Spleen (tissue), 11 donors: ENCODE data around the gene ZRSR2. TPM values are rescaled to one million over a fixed set of nuclear protein-coding genes. Genes with fewer than 3 reads are reported as not detected.
A peak's percentile ranks its signal among the peaks of the same experiment; 100 is the strongest.
"Not testable (repeated sequence)": the region's sequence is repeated elsewhere in the genome, so short reads cannot be mapped to it uniquely, and the experiment has no call there.

Experiments used
- DNase-seq: peaks from one replicate; pipeline ENCODE4 v3.0.0-alpha.2; 2020
- H3K27ac ChIP-seq, 8 donors: fragments of 200-600 bp; sonication (generic) in 7 of 8; 1 replicate in 4 of 8; 2 replicates in 4 of 8; pipeline versions ENCODE4 v1.5.0 to v1.8.0; 2016 to 2021; ENCODE audit warnings: inconsistent platforms in 4 of 8, mild to moderate bottlenecking in 4 of 8, moderate library complexity in 1 of 8
- H3K27me3 ChIP-seq, 7 donors: fragments of 200-600 bp; sonication (generic) in 6 of 7; replicated peaks in 1 of 7; 1 replicate in 4 of 7; 2 replicates in 3 of 7; pipeline versions ENCODE4 v1.5.0 to v1.8.0; 2016 to 2021; ENCODE audit warnings: inconsistent platforms in 3 of 7, mild to moderate bottlenecking in 1 of 7
- H3K36me3 ChIP-seq, 6 donors: fragments of 200-600 bp; sonication (generic) in 5 of 6; 1 replicate in 4 of 6; 2 replicates in 2 of 6; pipeline versions ENCODE4 v1.5.0 to v1.8.0; 2016 to 2021; ENCODE audit warnings: inconsistent platforms in 2 of 6
- H3K4me1 ChIP-seq, 6 donors: fragments of 200-600 bp; sonication (generic) in 5 of 6; 1 replicate in 3 of 6; 2 replicates in 3 of 6; pipeline versions ENCODE4 v1.5.0 to v1.8.0; 2016 to 2021; ENCODE audit warnings: inconsistent platforms in 3 of 6
- H3K4me3 ChIP-seq, 8 donors: fragments of 200-600 bp; sonication (generic) in 7 of 8; 1 replicate in 4 of 8; 2 replicates in 4 of 8; pipeline versions ENCODE4 v1.5.0 to v1.8.0; 2016 to 2021; ENCODE audit warnings: inconsistent platforms in 4 of 8, mild to moderate bottlenecking in 4 of 8, moderate library complexity in 2 of 8
- H3K9me3 ChIP-seq, 8 donors: fragments of 200-600 bp; sonication (generic) in 7 of 8; 1 replicate in 4 of 8; 2 replicates in 4 of 8; pipeline versions ENCODE4 v1.5.0 to v1.8.0; 2016 to 2021; ENCODE audit warnings: inconsistent platforms in 4 of 8
- CTCF ChIP-seq, 11 experiments: fragments of 200-600 bp in 7 of 11; fragments of 450-650 bp in 4 of 11; sonication (generic) in 4 of 11; IDR thresholded peaks in 8 of 11; conservative IDR thresholded peaks in 3 of 11; 1 replicate in 7 of 11; 2 replicates in 4 of 11; pipeline versions ENCODE4 v1.4.0 to v1.8.0; 2016 to 2021; ENCODE audit warnings: antibody characterized with exemption in 11 of 11, inconsistent platforms in 4 of 11, mild to moderate bottlenecking in 1 of 11
- POLR2A ChIP-seq, 3 donors: fragments of 450-650 bp; IDR thresholded peaks; one replicate each; pipeline ENCODE4 v1.5.1; 2017; ENCODE audit warnings: antibody characterized with exemption in 3 of 3, mild to moderate bottlenecking in 1 of 3
- POLR2AphosphoS5 ChIP-seq, 3 donors: sonication (generic); formaldehyde crosslinking; IDR thresholded peaks; one replicate each; pipeline ENCODE4 v1.5.1; 2017; ENCODE audit warnings: antibody characterized with exemption in 3 of 3
- WGBS, 5 donors: extraction: QIAGEN DNeasy Blood & Tissue Kit in 3 of 5; methylation state at CpG; one replicate each; pipeline versions ENCODE4 v1.1.5 to v1.1.7; 2013 to 2018; 5-methylcytosine and 5-hydroxymethylcytosine counted together
- intact Hi-C: fragments of 100-400 bp; cut with DNase I; formaldehyde crosslinking; loops from one replicate; pipeline ENCODE4 v1.15.0; 2023; ENCODE audit warnings: low total_unique reads
- polyA plus RNA-seq, 3 donors: library from polyadenylated mRNA; stranded (reverse); fragments of 200-250 nt; gene quantifications; one replicate each; pipeline ENCODE4 v1.2.1, GENCODE V29; 2013
- total RNA-seq, 7 donors: library from RNA; depleted of rRNA in 3 of 7; stranded (reverse); fragments of >200 nt in 3 of 7; fragmentation: NEBNext Ultra II Directional in 4 of 7; extraction: Animal tissue kit (Norgen Biotek cat#: 25700) in 4 of 7; gene quantifications; one replicate each; pipeline versions ENCODE4 v1.1.0 to v1.2.1, GENCODE V29; 2016 to 2021
- donor health status: healthy with polysubstance abuse.
- donor health status: DM: no; HTN: no; CAD: no; lungs with moderate emphysema.
- donor health status: DM: no; HTN: no; CAD: no.
- donor health status: Bipolar disorder and iron deficiency.
- donor health status: healthy.
- donor health status: DM: no; HTN: no; CAD: no.
- donor health status: DM: yes; HTN: yes; CAD: no.

Gene ZRSR2
- total and polyA plus RNA-seq, 10 donors, result 8.3 to 65.1 (median 19.7) TPM

GRCh38 chrX:15751155-15751819, 39.0 kb upstream of the ZRSR2 start:
- H3K4me1 ChIP-seq, result peaks cover 11 to 37% (median 25%) of the 10 kb centered on the region in 6 donors
- H3K9me3 ChIP-seq, result no peaks in the 10 kb centered on the region
- no peaks in the 10 kb centered on the region for H3K27me3 ChIP-seq
- H3K36me3 ChIP-seq, result peaks cover 0 to 7% (median 0%) of the 10 kb centered on the region in 6 donors
- 13 to 38% (median 22%) methylated on average over 4 of the region's 4 CpGs for WGBS, 5 donors
- peak overlapping the region; percentile 55 to 88 (median 82) for H3K27ac ChIP-seq
- peak overlapping the region in 1 of 8 donors; percentile 36 for H3K4me3 ChIP-seq
- intact Hi-C loops, result loop anchor here (10.0 kb wide), 1 partner anchor 66 kb away; no protein-coding TSS in a partner anchor
- no peak for DNase-seq
- TF ChIP-seq POLR2AphosphoS5 (IDR thresholded peaks at IDR 0.05), result no peak

GRCh38 chrX:15755091-15755490, 35.2 kb upstream of the ZRSR2 start:
- peaks cover 7 to 27% (median 16%) of the 10 kb centered on the region in 6 donors for H3K4me1 ChIP-seq
- no peaks in the 10 kb centered on the region for H3K36me3 ChIP-seq
- TF ChIP-seq POLR2A (IDR thresholded peaks at IDR 0.05) (no peak), POLR2AphosphoS5 (IDR thresholded peaks at IDR 0.05) (no peak), CTCF (IDR thresholded peaks at IDR 0.05 in 8 of 11, conservative IDR thresholded peaks at IDR 0.05 in 3 of 11) (no peak)
- peak overlapping the region in 1 of 8 donors; percentile 7 for H3K27ac ChIP-seq
- intact Hi-C loops, result loop anchor here (10.0 kb wide), 1 partner anchor 70 kb away; no protein-coding TSS in a partner anchor
- H3K4me3 ChIP-seq, result no peak overlapping the region
- WGBS, 5 donors, result 63 to 75% (median 70%) methylated on average over 2 of the region's 2 CpGs
- H3K9me3 ChIP-seq, result no peaks in the 10 kb centered on the region
- DNase-seq, result no peak
- H3K27me3 ChIP-seq, result no peaks in the 10 kb centered on the region

- H3K4me1 ChIP-seq, result peaks cover 0 to 9% (median 1%) of the 10 kb centered on the region in 6 donors
- DNase-seq, result no peak
- H3K9me3 ChIP-seq, result no peaks in the 10 kb centered on the region
- H3K27ac ChIP-seq, result peak overlapping the region in 3 of 8 donors; percentile 3 to 43 (median 7)
- no peak for TF ChIP-seq POLR2AphosphoS5 (IDR thresholded peaks at IDR 0.05)
- TF ChIP-seq CTCF (IDR thresholded peaks at IDR 0.05 in 8 of 11, conservative IDR thresholded peaks at IDR 0.05 in 3 of 11), result no peak
- no peak for TF ChIP-seq POLR2A (IDR thresholded peaks at IDR 0.05)
- intact Hi-C loops, result loop anchor here (10.0 kb wide), 1 partner anchor 73 kb away; no protein-coding TSS in a partner anchor
- peaks cover 0 to 8% (median 0%) of the 10 kb centered on the region in 6 donors for H3K36me3 ChIP-seq
- no peak overlapping the region for H3K4me3 ChIP-seq
- H3K27me3 ChIP-seq, result no peaks in the 10 kb centered on the region
- WGBS, 5 donors, result 63 to 74% (median 72%) methylated on average over 4 of the region's 4 CpGs
Measured at GRCh38 chrX:15758140-15758539, 32.1 kb upstream of the ZRSR2 start.

DNA sequence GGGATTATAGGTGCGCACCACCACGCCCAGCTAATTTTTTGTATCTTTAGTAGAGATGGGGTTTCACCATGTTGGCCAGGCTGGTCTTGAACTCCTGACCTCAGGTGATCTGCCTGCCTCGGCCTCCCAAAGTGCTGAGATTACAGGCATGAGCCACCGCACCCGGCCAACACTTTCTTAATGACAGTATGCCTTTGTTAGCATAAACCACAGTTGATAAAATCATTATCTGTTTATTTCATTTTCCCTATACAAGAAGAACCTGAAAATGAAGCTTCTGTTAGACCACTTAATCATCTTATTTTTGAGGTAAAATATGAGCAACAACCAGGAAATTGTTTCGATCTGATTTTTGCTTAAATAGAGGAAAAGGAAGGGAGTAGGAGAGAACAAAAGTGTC, 30.4 kb upstream of the ZRSR2 start:
- 79 to 88% (median 84%) methylated on average over 5 to 6 of the region's 6 CpGs for WGBS, 5 donors
- DNase-seq, H3K4me3 ChIP-seq, H3K4me1 ChIP-seq, H3K27me3 ChIP-seq, H3K9me3 ChIP-seq: not testable (repeated sequence)
- Histone ChIP-seq H3K36me3 (peaks cover 0 to 13% (median 0%) of the 10 kb centered on the region in 6 donors), H3K27ac (peak overlapping the region in 1 of 8 donors; percentile 6)
- intact Hi-C loops, result loop anchor here (10.0 kb wide), 1 partner anchor 75 kb away; no protein-coding TSS in a partner anchor

GRCh38 chrX:15761564-15762191, 28.6 kb upstream of the ZRSR2 start:
- Histone ChIP-seq H3K4me1 (peaks cover 0 to 9% (median 1%) of the 10 kb centered on the region in 6 donors), H3K4me3 (no peak overlapping the region), H3K27me3 (no peaks in the 10 kb centered on the region), H3K36me3 (peaks cover 0 to 24% (median 0%) of the 10 kb centered on the region in 6 donors), H3K27ac (no peak overlapping the region), H3K9me3 (no peaks in the 10 kb centered on the region)
- intact Hi-C loops, result no loop called here
- DNase-seq, result no peak
- WGBS, 5 donors, result 76 to 88% (median 82%) methylated on average over 7 to 8 of the region's 8 CpGs
- TF ChIP-seq POLR2A (IDR thresholded peaks at IDR 0.05), result no peak
- peak; percentile 41 to 77 (median 60) for TF ChIP-seq CTCF (IDR thresholded peaks at IDR 0.05 in 8 of 11, conservative IDR thresholded peaks at IDR 0.05 in 3 of 11)
- no peak for TF ChIP-seq POLR2AphosphoS5 (IDR thresholded peaks at IDR 0.05)
